Fibroblast of mammary gland (primary cell): ENCODE measurements around the gene ACACB.

Experiments
- DNase-seq: peaks from one replicate; pipeline ENCODE4 v3.0.0-alpha.2; 2010; ENCODE audit warnings: low read depth
- H3K4me3 ChIP-seq: 2 replicates; pipeline ENCODE4 v1.5.1; 2011; ENCODE audit warnings: low read depth, mild to moderate bottlenecking, low read length, moderate library complexity; ENCODE audit not compliant: control insufficient read depth
- TF ChIP-seq, protein P1 (sequence below): conservative IDR thresholded peaks from 2 replicates; pipeline ENCODE4 v1.5.1; 2011; ENCODE audit warnings: low read depth, low read length, inconsistent platforms; ENCODE audit not compliant: control insufficient read depth, insufficient read depth

Gene ACACB

DNA sequence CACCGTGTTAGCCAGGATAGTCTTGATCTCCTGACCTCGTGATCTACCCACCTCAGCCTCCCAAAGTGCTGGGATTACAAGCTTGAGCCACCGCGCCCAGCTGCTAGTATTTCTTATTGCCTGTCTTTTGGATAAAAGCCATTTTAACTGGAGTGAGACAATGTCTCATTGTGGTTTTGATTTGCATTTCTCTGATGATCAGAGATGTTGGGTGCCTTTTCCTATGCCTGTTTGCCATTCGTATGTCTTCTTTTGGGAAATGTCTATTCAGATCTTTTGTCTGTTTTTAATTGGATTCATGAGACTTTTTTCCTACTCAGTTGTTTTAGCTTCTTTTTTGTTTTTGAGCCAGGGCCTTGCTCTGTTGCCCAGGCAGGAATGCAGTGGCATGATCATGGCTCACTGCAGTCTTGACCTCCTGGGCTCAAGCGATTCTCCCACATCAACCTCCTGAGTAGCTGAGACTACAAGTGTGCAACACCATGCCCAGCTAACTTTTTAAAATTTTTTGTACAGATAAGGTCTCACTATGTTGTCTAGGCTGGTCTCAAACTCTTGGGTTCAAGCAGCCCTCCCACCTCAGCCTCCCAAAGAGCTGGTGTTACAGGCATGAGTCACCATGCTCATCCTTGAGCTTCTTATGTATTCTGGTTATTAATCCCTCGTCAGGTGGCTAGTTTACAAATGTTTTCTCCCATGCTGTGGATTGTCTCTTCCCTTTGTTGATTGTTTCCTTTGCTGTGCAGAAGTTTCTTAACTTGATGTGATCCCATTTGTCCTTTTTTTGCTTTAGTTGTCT lies 65.9 kb downstream of the ACACB start:
- DNase-seq, result no peak
- TF ChIP-seq, protein P1, sequence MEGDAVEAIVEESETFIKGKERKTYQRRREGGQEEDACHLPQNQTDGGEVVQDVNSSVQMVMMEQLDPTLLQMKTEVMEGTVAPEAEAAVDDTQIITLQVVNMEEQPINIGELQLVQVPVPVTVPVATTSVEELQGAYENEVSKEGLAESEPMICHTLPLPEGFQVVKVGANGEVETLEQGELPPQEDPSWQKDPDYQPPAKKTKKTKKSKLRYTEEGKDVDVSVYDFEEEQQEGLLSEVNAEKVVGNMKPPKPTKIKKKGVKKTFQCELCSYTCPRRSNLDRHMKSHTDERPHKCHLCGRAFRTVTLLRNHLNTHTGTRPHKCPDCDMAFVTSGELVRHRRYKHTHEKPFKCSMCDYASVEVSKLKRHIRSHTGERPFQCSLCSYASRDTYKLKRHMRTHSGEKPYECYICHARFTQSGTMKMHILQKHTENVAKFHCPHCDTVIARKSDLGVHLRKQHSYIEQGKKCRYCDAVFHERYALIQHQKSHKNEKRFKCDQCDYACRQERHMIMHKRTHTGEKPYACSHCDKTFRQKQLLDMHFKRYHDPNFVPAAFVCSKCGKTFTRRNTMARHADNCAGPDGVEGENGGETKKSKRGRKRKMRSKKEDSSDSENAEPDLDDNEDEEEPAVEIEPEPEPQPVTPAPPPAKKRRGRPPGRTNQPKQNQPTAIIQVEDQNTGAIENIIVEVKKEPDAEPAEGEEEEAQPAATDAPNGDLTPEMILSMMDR, result no peak

DNA sequence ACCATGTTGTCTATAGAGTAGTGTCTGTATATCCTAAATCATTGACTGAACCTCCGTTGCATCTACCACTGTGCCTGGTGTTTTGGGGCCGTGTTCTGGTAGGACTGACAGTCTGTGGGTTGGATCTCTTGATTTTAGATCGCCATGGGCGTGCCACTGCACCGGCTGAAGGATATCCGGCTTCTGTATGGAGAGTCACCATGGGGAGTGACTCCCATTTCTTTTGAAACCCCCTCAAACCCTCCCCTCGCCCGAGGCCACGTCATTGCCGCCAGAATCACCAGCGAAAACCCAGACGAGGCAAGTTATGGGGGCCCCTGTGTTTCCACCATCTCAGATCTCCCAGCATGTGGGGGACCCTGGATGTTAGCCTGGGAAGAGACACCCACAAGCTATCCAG lies 69.1 kb downstream of the ACACB start:
- no peak for DNase-seq
- TF ChIP-seq, protein P1, result no peak
- no peak overlapping the region for H3K4me3 ChIP-seq

More for the DNA sequence above, 65.9 kb downstream of the ACACB start:
- no peak overlapping the region for H3K4me3 ChIP-seq

DNA sequence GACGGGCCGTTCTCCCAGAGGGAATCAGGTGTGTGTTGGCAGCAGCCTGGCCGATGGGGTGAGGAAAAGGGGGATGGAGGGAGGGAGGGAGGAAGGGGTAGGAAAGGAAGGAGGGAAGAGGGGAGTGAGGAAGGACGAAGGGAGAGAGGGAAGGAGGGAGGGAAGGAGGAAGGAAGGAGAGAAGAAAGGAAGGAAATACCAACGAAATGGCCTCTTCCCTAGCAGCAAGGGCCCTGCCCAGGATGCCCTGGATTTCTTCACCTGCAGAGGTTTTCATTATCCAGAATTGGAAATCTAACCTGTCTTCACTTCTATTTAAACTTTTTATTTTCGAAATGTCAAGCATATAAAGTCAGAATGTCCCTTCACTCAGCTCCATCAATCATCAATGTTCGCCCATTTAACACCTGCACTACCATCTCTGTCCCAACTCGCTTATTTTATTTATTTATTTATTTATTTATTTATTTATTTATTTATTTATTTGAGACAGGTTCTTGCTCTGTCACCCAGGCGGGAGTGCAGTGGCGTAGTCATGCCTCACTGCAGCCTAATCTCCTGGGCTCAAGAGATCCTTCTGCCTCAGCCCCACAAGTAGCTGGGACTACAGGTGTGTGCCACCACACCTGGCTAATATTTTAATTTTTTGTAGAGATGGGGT lies 70.7 kb downstream of the ACACB start:
- no peak overlapping the region for H3K4me3 ChIP-seq
- TF ChIP-seq, protein P1, result no peak
- no peak for DNase-seq

- TF ChIP-seq, protein P1, result no peak
Observed at GRCh38 chr12:109188108-109188712, 71.8 kb downstream of the ACACB start.

DNA sequence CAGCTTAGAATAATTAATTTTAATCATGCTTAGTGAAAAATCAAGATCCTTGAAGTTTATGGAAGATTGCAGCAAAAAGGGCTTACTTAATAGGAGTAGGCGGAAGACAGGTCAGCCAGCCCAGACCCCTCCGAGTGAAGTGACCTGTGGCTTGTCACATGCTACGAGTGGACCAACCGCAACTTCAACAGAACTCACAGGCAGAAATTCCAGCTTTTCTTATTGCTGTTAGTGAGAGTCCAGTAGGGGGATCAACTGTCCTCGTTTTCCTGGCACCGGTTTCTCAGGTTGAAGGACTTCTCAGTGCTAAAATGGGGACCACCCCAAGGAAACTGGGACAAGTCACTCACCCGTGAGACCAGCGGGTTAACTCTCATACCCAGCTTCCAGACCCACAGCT lies 72.9 kb downstream of the ACACB start:
- H3K4me3 ChIP-seq, result no peak overlapping the region
- no peak for DNase-seq
- TF ChIP-seq, protein P1, result no peak

More at GRCh38 chr12:109188108-109188712, 71.8 kb downstream of the ACACB start:
- no peak overlapping the region for H3K4me3 ChIP-seq
- DNase-seq, result no peak

DNA sequence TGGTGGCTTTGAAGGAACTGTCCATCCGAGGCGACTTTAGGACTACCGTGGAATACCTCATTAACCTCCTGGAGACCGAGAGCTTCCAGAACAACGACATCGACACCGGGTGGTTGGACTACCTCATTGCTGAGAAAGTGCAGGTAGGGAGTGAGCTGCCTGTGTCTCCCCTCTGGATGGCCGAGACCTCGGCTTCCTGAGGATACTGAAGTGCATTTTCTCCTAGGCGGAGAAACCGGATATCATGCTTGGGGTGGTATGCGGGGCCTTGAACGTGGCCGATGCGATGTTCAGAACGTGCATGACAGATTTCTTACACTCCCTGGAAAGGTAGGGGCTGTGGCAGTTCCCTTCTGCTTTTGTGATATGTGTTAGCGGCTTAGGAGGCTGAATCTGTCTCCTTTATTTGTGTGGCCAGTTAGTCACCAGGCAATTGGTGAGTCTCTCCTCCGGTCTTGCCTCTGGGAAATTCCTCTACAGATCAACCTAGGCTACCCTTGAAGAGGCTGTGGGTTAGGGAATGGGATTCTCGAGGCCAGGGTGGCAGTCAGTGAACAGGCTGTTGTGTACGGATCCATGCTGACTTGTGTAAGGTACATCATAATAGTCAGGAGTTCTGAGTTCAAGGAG lies 75.3 kb downstream of the ACACB start:
- H3K4me3 ChIP-seq, result no peak overlapping the region
- TF ChIP-seq, protein P1, result no peak
- no peak for DNase-seq
